ENCODE measurements around the gene SVOPL.
"Not testable (repeated sequence)": the region's sequence is repeated elsewhere in the genome, so short reads cannot be mapped to it uniquely, and the experiment has no call there.

Gene SVOPL

DNA sequence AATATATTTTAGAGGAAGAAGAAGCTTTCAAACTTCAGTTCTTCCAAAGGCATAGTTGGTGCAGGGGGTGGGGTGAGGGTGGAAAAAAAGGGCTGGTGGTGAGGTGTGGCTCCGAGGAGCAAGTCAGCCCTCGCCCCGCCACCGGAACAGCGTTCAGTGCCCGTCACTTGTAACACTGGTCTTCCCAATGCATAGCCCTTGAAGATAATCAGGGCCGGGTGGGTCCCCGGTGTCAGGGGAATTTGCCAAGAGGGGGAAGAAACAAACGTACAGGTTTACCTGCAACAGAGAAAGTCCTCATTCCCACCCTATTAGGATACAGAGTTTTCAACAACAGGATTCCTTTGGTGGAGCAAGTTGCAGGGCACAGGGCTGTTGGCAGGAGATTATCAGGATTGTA, 1.5 kb downstream of the SVOPL start:
- no peak for DNase-seq (ENCODE audit: low read depth in 2 of 2)

DNA sequence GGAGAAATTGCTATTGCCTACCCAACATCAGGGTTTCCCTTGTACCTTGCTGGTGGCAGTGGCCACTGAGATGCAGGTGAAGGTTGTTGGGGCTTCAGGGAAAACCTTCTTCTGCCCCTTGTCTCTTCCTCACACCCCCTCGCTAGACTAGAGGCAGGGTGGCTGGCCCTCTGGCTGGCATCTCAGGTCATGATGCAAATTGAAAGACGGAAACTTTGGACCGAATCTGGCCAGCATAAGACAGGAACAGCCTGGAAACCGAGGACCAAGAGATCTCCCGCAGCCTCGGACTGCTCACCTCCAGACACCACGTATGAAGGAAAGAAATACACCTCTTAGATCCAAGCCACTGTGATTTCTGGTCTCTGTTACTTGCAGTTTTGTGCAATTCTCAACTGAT, 2.9 kb downstream of the SVOPL start:
- no peak for DNase-seq (ENCODE audit: low read depth in 2 of 2)

DNA sequence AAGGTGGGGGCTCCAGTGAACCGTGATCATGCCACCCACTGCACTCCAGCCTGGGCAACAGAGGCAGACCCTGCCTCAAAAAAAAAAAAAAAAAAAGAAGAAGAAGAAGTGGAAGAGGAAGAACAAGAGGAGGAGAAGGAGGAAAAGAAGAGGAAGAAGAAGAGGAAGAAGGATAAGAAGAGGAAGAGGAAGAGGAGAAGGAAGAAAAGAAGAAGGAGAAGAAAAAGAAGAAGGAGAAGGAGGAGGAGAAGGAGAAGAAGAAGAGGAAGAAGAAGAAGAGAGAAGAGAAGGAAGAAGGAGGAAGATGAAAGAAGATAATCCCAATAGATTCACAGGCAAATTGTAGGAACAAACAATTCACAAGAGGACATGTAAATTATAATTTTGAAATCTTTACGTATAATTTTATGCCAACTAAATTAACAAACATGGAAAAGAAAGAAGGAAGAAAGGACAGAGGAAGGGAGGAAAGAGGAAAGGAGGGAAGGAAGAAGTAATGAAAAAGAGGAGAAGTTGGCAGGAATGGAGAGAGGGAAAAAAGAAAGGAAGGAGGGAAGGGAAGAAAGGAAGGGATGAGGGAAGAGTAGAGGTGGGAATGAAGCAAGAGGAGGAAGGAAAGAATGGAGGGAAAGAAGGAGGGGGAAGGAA, 3.5 kb downstream of the SVOPL start:
- no peak for DNase-seq (ENCODE audit: low read depth in 2 of 2)

DNA sequence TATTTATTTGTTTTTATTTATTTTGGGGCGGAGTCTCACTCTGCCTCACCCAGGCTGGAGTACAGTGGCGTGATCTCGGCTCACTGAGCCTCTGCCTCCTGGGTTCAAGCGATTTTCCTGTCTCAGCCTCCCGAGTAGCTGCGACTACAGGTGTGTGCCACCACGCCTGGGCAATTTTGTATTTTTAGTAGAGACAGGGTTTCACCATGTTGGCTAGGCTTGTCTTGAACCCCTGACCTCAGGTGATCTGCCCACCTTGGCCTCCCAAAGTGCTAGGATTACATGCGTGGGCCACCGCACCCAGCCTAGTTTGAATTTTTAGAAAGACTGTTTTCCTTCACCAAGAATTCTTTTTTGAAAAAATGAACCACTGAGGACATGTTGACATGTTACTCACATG, 5.4 kb downstream of the SVOPL start:
- DNase-seq (ENCODE audit: low read depth in 2 of 2), result not testable (repeated sequence)

DNA sequence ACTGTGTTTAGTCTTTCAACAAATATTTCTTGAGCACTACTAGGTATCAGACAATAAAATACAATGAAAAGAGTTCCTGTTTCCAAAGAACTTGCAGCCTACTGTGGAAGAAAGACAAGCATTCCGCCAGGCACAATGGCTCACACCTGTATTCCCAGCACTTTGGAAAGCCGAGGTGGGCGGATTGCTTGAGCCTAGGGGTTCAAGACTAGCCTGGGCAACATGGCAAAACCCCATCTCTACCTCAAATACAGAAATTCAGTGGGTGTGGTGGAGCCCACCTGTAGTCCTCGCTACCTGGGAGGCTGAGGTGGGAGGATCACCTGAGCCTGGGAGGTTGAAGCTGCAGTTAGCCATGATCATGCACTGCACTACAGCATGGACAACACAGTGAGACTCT, 6.1 kb downstream of the SVOPL start:
- DNase-seq (ENCODE audit: low read depth in 2 of 2), result no peak

DNA sequence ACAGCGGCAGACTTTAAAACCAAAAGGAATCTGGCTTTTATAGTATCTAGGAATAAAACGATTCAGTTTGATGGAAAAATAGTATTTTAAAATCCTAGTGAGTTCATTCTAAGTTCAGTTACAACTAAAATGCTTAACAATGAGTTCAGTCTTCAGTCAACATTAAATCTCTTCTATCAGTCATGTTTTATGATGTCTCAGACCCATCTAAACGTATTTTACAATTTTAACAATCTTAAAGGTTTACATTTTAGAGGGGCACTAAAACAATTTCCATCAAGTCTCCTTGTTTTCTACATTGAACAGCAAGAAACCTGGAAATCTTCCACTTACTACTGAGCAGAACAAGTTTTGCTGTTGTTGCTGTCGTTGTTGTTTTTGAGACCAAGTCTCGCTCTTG, 10.0 kb downstream of the SVOPL start:
- no peak for DNase-seq (ENCODE audit: low read depth in 2 of 2)

DNA sequence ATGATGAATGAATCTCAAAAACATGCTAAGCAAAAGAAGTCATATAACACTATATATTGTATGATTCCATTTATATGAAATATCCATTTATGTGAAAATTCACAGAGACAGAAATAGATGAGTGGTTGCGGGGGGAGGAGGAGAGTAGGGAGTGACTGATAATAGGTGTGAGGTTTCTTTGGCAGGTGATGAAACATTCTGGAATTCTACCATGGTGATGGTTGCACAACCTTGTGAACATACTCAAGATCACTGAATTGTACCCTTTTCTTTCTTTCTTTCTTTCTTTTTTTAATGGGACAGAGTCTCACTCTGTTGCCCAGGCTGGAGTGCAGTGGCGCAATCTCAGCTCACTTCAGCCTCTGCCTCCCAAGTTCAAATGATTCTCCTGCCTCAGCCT, 10.7 kb downstream of the SVOPL start:
- no peak for DNase-seq (ENCODE audit: low read depth in 2 of 2)

DNA sequence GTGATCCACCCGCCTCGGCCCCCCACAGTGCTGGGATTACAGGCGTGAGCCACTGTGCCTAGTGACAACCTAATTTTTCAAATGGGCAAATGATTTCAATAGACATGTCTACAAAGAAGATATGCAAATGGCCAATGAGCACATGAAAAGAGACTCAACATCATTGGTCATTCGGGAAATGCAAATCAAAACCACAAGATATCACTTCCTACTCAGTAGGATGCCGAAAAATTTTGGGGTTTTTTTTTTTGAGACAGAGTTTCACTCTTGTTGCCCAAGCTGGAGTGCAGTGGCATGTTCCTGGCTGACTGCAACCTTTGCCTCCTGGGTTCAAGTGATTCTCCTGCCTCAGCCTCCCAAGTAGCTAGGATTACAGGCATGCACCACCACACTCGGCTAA, 13.1 kb downstream of the SVOPL start:
- not testable (repeated sequence) for DNase-seq (ENCODE audit: low read depth in 2 of 2)

DNA sequence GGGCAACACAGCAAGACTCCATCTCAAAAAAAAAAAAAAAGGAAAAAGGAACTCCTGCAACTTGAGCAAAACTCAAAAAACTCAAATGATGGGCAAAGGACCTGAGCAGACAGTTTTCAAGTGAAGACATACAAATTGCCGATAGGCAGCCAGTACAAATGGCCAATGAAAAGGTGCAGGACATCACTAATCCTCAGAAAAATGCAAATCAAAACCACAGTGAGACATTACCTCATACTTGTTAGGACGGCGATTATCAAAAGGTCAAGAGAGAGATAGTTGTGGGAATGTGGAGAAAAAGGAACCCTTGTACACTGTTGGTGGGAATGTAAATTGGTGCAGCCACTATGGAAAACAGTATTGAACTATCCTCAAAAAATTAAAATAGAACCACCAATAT, 16.8 kb downstream of the SVOPL start:
- no peak for DNase-seq (ENCODE audit: low read depth in 2 of 2)

DNA sequence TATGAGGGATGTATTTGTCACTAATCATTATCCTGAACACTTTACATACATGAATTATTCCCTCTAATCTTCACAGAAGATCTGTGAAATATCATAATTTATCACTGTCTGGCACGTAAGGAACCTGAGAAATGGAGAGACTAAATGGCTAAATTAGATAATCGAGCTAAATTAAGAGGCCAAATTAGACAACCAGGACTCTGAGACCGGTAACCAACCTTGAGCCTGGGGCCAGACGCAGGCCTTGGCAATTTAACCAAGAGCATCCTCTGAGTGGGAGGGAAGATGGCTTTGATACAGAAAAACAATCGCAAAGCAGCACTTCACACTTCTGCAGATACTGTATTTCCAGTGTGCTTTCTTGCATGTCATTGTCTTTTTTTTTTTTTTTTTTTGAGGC, 21.4 kb downstream of the SVOPL start:
- DNase-seq (ENCODE audit: low read depth in 2 of 2), result no peak

DNA sequence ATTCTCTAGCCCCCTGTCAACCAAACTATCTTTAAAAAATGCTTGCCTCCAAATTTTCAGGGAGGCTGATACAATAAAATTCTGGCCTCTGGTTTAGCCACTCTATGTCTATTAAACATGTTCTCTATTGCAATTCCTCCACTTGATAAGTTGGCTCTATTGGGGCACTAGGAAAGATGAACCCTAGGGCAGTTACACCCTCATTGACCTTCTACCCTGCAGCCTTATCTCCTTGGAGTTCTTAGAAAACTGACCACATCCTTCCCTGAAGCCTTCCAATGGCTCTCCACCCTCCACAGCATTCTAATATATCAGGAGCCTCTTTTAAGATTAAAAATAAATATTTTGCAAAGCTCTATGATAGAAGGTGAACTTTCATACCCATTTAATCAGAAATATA, 30.6 kb downstream of the SVOPL start:
- no peak for DNase-seq (ENCODE audit: low read depth in 2 of 2)

DNA sequence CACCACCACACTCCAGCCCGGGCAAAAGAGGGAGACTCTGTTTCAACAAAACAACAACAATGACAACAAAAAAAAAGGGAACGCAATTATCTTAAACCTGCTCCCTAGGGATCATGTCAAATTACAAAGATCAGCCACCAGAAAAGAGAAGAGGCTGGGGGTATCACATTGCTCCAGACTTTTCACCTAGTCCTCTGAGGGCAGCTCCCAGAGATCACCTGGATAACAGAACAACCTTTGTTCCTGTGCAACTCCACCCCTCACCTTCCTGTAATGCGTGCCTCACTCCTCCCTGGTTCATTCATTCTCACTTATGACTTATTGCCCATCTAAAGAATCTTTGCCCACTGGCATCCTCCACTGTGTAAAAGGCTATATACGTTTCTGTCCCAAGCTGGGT, 31.8 kb downstream of the SVOPL start:
- no peak for DNase-seq (ENCODE audit: low read depth in 2 of 2)

DNA sequence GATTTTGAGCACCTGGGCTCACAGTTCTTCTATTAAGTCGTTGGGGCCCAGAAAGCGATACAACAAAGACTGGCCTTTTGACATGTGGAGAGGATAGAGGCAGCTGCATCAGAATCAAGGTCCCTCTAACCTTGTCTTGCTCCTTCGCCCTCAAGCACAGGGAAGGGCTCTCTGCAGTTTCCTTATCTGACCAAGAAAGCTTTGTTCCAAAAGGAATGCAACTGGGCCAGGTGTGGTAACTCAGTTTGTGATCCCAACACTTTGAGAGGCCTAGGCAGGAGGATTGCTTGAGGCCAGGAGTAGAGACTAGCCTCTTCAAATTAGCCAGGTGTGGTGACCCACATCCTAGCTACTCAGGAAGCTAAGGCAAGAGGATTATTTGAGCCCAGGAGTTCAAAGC, 32.2 kb downstream of the SVOPL start:
- DNase-seq (ENCODE audit: low read depth in 2 of 2), result no peak

DNA sequence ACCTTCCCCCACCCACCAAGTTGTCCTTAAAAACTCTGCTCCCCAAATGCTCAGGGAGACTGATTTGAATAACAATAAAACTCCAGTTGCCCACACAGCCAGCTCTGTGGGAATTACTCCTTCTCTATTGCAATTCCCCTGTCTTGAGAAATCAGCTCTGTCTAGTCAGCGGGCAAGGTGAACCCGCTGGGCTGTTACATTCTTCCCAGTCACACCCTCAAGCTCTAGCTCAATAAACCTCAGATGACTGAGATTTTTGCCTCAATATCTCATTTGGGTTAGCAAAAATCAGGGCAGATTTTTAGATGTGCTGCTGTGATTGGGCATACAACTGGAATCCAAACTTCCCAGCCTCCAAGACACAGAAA, 32.9 kb downstream of the SVOPL start:
- no peak for DNase-seq (ENCODE audit: low read depth in 2 of 2)

DNA sequence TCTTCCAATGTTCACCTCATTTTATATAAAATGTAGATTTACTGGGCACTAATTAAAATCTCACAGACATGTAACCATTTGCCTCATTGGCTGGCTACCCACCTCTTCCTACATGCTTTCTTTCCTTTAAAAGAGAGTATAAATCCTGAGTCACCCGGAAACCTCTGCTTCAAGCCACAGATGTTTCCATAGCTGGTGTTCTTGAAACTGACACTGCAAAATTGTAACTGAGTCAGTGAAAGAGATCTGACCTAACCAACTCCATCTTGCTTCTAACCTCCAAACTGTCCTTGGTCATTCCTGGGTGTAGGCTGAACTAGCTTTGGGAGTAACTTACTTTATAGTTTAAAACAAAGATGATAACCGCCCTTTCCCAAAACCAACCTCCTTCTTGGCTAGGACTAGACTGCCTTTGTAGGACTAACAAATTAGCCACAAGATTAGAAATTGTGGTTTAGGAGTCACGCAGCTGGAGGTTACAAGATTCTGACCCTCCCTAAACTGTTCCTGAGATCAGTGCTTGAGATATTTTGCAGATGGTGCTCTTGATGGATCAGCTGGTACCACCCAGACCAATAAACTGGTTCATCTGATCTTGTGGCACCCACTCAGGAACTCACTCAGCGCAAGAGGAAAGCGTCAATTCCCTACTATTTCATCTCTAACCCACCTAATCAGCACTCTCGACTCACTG, 33.5 kb downstream of the SVOPL start:
- no peak for DNase-seq (ENCODE audit: low read depth in 2 of 2)

DNA sequence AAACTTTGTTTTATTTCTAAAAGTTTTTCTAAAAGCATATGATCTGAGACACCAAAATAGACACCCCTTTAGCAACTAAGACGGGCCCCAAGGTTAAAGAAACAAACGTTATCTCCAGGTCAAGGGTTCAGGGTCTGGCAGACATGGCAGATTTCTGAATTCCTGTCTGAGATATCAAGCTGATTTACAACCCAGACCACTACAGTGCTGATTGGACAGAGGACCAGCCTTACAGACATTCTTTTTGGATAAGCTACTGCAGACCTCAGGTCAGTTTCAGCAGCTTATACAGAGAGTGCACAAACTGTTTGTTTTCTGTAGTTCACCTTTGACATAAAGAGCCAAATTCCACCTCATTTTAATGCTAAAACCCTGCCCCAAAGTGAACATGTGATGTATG, 34.8 kb downstream of the SVOPL start:
- no peak for DNase-seq (ENCODE audit: low read depth in 2 of 2)

DNA sequence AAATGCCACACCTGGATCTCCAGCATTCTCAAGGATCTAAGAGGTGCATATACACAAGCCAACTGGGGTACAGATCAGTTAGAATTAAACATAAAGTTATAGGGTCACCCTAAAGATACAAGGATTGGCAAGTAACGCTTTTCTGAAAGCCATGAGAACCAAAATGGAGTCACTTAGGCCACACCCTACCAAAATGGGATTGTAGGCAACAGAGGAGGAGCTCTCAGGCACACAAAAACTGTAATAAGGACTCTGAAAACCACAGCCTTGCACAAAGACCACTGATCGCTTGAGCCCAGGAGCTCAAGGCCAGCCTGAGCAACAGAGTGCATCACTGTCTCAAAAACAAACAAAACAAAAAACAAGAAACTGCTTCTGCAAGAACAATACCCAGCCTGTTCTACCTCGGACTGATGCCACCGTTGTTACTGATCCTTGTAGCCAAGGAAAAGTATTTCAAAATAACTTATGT, 35.5 kb downstream of the SVOPL start:
- no peak for DNase-seq (ENCODE audit: low read depth in 2 of 2)

DNA sequence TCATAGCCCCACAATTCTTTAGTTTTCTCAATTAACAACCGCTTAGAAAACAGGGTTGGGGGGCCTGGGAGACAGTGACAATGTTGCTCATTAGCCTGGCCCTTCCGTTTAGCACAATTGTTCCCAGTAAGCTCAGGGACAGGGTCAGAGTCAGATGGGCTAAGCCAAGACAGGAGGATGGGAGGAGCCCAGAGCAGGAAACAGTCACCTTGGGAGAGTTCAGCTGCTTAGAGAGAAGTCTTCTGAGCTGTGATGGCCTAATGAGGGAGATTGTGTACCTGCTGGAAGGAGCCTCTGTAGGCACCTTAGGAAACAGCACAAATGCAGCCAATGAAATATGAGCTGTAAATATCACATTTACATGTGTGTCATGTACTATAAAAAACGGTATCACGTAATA, 35.9 kb downstream of the SVOPL start:
- DNase-seq (ENCODE audit: low read depth in 2 of 2), result no peak

DNA sequence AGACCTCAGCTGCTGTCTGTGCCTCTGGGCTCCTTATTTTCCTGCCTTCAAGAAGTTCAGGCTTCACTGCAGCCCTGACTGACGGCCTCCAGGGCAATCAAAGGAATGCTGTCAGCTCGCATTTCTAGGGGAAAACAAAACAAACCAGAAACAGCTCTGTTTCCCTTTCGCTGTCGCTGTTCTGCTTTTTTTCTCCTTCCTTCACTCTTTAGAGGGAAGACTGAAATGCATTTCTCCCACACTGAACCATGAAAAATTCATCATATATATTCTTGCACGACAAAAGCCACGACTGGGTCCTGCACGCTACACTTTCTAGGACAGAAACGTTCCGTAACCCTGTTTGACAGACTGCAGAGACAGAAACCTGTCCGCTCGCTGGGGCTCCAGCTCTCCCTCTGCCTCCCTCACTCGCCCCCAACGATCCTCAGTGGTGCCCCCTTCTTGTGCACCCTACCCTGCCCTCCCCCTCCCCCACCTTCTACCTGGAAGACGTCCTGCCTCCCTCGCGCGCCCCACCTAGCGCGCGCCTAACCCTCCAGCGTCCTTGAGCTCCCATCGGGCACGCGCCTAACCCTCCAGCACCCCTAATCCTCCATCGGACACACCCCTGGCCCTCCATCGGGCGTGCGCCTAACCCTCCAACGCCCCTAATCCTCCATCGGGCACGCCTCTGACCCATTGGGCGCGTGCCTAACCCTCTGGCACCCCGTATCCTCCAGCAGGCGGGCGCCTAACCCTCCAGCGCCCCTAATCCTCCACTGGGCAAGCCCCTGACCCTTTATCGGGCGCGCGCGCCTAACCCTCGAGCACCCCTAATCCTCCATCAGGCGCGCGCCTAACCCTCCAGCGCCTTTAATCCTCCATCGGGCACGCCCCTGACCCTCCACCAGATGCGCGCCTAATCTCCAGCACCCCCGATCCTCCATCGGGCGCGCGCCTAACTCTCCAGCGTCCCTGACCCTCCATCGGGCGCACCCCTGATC, 37.1 kb downstream of the SVOPL start:
- no peak for DNase-seq (ENCODE audit: low read depth in 2 of 2)

DNA sequence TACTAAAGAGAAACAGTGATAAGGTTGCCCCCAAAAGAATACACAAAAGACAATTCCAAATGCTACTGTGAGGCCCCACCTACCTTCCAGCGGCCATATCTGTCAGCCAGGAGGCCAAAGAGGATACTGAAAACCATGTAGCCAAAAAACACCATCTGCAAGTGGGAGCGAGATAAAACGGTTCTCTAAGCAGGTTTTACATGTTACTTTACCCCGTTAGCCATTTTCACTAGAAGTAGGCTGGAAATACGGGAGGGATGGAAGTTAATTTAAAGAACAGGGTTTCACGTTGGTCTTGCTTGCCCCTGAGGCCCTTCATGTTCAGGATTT, 38.2 kb downstream of the SVOPL start:
- no peak for DNase-seq (ENCODE audit: low read depth in 2 of 2)

DNA sequence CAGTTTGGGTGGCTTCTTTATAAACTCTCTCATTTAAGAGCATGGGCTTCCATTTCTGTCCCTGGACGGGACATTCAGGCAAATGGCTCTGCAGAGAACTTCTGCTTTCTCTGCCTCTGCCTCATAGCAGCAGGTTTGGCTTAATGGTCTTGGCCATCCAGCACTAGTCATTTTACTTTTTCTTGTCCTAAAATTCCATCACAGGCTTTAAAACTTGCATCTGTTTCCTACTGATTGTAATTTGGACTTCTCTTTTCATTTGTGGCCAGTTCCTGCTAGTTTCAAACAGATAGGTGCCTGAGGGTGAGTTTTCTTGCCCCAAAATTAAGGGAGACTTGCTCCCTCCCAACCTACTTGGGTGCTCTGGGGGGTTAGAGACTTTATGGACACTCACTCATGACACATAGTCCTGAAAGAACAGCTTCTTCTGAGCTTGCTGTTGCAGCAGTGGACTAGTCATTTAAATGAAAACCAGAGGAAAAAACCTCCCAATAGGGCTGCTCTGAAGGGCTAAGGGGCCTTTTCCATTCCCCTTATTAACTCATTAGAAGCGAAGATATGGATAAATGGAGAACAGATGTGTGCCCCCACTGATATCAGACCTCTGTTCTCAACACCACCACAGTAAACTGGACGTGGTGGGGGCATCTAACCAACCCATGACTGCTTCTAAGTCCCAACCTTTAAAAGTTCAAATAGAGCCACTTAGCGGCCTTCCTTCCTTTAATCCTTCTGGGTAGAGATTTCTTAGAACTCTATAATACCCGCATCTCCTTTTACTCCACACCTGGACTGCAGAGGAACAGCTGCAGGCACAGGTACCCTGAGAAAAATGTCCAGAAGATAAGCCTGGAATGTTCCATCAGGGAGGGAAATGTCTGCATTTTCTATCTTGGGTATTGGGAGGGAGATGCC, 38.8 kb downstream of the SVOPL start:
- no peak for DNase-seq (ENCODE audit: low read depth in 2 of 2)

All from stimulated activated CD8-positive, alpha-beta memory T cell treated with anti-CD3 and anti-CD28 coated beads, Interleukin-2, amount 100 ng/mL, for 48 hours (primary cell).